AG09319 (cell line): ENCODE data around the gene NCKAP5.

Experiments used
- DNase-seq: peaks from one replicate; pipeline ENCODE4 v3.0.0-alpha.2; 2010; ENCODE audit warnings: low read depth; ENCODE audit errors: extremely low read depth
- CTCF ChIP-seq: IDR thresholded peaks from 2 replicates; pipeline ENCODE4 v1.5.1; 2011; ENCODE audit warnings: low read depth, mild to moderate bottlenecking, inconsistent platforms, low read length, moderate library complexity

NCKAP5 gene

GRCh38 chr2:132738223-132738622 lies 830.0 kb downstream of the NCKAP5 start:
- no peak for TF ChIP-seq CTCF
- no peak for DNase-seq

- no peak for DNase-seq
- no peak for TF ChIP-seq CTCF
Observed at GRCh38 chr2:132736059-132736458, 832.2 kb downstream of the NCKAP5 start.

- DNase-seq: no peak
- no peak for TF ChIP-seq CTCF
Observed at GRCh38 chr2:132734961-132735360, 833.3 kb downstream of the NCKAP5 start.

GRCh38 chr2:132733094-132733493 lies 835.2 kb downstream of the NCKAP5 start:
- no peak for DNase-seq
- TF ChIP-seq CTCF: no peak

GRCh38 chr2:132732694-132733093 lies 835.6 kb downstream of the NCKAP5 start:
- no peak for TF ChIP-seq CTCF
- no peak for DNase-seq

GRCh38 chr2:132731441-132731840 lies 836.8 kb downstream of the NCKAP5 start:
- no peak for TF ChIP-seq CTCF
- no peak for DNase-seq

- no peak for TF ChIP-seq CTCF
- DNase-seq: no peak
Observed at GRCh38 chr2:132730611-132731010, 837.7 kb downstream of the NCKAP5 start.
